Measurements from ENCODE around the gene CETN1.

CETN1 gene

DNA sequence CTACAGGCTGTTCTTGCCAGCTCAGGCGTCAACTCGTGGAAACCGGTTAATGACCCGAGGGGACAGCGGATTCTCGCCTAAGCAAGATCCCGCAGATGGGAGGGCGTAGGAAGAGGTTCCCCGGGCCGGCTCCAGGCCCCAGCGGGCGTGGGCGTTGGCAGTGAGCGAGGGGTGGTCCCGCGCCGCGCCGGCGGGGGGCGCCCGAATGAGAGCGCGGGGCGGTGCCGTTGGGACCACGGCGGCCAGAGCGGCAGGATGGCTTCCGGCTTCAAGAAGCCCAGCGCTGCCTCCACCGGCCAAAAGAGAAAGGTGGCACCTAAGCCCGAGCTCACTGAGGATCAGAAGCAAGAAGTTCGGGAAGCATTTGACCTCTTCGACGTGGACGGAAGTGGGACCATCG is at the start of gene CETN1:
CETN1 (plus strand) TSS at position 227 of the 400 bp plus-strand sequence; CDS start at position 256, 29 bp downstream.
- DNase-seq (ENCODE audit: low read depth in 2 of 3, low spot score in 2 of 3), result no peak

DNA sequence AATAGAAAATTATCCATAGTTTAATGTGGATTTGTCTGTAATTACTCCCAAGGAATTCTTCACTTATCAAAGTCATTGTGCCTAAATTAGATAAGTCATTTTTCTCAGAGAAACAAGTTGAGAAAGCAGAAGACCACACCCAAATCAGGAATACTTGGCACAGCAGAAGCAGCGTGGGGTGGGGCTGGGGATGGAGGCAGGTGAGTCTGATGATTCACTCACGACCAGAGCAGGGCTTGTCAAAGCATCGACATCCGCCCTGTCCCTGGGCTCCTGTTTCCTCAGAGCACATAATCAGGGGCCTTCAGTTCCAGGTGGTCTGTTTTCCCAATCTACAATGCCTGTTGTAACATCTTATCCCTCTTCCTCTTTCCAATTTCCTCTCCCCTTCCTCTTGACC is 48.2 kb upstream of the CETN1 start:
- DNase-seq (ENCODE audit: low read depth in 2 of 3, low spot score in 2 of 3), result no peak

DNA sequence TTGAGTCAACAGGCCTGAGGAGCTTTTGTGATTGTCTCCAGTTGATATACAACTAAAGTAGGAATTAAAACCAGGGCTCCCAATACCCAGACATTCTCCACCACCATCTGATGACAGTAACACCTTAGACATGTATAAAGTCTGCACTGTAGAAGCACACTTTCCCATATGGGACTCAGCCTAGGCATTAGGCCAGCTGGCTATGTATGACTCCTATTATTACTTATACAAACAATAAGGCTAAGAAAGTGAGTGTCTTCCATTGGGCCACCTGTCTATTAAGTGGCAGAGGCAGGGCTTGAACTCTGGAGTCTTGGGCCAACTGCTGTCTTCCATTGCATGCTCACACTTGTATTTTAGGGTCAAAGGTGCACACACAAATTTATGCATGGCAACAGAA is 47.5 kb upstream of the CETN1 start:
- no peak for DNase-seq (ENCODE audit: low read depth in 2 of 3, low spot score in 2 of 3)

DNA sequence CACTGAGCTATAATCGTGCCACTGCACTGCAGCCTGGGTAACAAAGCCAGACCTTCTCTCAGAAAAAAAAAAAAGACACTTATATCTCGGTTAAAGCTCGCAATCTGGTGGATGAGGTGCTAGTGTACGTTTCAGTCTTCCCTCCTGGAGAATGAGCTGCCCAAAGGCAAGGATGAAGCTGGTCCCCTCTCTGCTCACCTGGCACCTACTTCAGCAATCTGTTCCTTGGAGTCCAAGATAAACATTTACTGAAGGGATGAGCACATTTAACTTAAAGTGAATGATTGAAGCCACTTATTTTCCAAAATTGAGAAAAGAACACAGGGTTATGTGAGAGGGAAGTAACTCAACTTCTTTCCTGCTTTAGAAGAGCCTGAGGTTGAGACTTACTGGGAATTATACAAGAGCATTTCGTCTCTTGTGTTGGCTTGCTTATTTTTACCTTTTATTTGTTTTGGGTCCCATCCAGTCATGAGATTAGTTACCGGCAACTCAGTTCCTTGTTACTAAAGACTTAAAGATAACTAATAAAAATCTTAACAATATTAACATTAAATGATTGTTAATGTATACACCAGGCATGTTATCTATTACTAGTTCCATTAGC is 46.1 kb upstream of the CETN1 start:
- DNase-seq (ENCODE audit: low read depth in 2 of 3, low spot score in 2 of 3), result no peak

DNA sequence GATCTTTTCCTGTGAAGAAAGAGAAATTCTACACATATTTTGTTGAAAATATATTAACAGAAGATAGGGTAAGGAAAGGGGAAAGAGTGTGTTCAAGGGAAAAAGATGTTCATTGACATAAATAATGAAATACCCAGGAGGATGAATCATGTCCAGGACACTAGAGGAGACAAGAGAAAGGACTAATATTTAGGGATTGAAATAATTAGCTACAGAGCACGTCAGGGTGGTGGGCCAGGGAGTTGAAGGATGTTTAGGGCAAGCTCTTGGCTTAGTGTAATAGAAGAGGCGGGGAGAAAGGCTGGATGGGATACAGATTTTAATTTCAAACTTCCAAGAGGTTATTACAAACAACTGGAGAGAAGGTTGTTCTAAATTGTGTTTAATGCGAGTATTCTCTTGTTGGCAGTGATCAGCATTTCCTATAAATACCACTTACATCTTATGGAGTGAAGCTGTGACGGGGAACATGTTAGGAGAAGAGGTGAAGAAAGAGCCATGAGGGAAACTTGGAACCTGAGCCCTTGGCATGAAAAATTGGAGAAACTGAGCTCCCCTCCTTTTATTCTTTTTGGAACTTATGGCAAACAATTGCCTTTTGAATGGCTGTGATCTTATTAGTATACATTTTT is 36.6 kb upstream of the CETN1 start:
- no peak for DNase-seq (ENCODE audit: low read depth in 2 of 3, low spot score in 2 of 3)

DNA sequence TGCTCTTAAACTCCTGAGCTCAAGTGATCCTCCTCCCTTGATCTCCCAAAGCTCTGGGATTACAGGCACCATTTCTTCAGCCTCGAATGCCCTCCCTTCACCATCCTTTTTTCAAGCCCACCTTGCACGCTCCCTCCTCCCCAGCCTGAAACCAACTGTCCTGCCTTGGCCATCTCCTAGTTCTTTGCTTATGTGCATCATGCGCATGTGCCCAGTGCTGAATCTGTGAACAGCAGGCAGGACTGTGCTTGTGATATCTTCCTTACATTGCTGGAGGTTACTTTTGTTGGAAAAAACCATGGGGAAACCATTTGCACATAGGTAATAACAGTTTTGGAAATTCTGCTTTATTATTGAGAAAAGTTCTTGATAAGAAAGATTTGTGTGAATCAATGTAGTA is 30.2 kb upstream of the CETN1 start:
- DNase-seq (ENCODE audit: low read depth in 2 of 3, low spot score in 2 of 3), result no peak

DNA sequence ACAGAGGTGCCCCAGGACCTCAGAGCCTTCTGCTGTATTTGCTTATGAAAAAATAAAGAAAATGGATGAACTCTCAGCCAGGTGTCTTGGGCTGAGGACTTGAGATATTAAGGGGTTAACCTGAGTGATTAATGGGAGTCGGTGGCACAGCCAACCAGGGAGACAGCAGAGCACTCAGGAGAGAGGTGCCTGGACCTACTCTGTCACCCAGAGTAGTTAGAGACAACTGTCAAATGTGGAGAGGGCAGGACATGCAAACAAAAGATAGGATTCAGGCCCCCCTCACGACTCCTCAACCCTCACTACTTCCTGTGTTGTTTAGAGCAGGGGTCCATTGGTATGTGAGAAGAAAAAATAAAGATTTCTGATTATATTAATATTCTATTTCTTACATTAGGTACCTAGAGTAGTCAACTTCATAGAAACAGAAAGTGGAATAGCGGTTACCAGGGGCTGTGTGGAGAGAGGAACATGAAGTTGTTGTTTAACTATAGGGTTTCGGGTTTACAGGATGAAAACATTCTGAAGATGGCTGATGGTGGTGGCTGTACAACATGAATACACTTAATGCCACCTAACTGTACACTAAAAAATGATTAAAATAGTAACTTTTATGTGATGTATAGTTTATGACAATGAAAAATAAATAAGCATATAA is 28.6 kb upstream of the CETN1 start:
- DNase-seq (ENCODE audit: low read depth in 2 of 3, low spot score in 2 of 3), result no peak

DNA sequence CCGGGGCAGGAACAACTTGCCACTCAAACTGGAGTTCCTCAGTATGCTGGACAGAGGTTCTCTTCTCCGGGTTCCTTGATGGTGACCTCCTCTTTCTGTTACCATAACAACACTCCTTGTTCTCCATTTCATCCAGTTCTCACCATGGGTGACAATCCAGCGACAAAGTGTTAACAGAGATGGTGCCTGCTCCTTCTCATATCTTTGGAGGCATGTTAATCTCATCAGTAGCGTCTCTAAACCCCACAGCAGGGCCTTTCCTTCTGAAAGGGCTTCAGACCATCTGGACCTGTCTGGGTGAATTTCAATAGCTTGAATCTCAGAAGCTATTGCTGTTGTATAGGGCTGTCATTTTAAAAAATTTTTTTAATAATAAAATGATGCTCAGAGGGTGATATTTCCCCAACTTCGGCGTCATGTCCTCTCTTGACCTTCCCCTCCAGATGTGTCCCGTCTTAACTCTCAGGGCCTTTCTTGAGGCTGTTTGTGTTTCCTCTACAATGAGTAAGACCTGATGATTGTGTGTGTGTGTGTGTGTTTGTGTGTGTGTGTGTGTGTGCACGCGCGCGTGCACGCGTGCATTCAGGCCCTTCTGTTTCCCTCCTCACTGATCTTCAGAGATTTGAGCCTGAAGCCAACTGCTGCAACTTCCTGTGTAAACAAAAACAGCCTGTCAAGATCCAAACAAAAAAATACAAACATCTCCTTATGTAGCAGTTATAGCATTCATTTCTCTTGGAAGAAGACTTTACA is 24.3 kb upstream of the CETN1 start:
- no peak for DNase-seq (ENCODE audit: low read depth in 2 of 3, low spot score in 2 of 3)

DNA sequence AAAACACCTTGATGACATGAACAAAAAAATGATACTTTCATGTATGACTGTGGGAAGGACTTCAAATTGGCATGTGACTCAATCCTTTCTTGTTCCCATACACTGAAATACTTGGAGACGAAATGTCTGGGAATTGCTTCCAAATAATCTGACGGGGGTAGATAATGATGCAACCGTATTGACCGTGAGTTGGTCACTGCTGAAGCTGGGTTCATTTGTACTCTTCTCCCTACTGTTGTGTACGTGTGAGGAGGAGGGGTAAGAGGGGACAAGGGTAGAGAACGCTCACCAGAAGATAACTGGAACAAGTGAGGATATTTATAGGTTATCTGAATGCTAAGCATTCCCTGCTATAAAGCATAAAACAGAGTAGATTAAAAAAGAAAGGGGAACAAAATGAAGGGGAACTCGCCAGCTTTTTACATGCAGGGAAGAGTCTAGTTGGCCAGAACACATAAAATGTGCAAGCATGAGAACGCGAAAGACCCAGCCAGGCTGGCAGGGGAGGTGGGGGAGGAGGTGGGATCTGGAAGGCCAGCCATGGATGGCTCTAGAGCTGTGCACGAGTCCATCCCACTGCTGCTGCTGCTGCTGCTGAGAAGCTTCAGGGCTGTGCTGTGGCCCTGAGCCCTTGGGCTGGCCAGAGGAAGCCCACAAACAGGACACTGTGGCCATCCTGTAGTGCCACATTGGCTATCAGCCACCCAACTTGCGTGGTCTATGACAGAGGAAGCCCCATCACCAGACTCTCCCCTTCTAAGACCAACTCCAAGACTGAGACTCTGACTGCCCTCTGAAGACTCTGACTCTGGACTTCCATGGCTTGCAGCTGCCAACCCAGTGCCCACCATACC is 15.2 kb upstream of the CETN1 start:
- DNase-seq (ENCODE audit: low read depth in 2 of 3, low spot score in 2 of 3), result no peak

DNA sequence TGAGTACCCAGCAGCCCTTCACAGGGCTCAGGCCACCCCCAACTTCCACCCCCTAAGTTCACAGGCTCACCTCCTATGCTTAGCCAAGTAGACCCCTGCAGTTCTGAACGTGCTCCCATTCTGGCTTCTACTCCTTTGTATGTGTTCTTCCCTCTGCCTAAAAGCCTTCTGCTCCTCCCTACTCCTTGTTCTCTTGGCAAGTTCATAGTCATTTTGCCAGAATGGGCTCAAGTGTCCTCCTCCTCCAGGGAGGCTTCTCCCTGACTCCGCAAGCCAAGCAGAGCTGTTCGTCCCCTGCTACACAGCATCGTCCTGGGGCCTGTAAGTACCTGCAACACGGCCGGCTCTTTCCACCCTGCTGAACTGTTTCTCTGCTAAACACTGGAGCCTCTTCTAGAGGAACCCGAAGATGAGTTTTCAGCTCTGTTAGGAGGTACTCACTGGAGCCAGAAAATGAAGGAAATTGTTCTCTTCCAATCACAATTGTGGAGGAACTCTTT is 14.6 kb upstream of the CETN1 start:
- no peak for DNase-seq (ENCODE audit: low read depth in 2 of 3, low spot score in 2 of 3)

DNA sequence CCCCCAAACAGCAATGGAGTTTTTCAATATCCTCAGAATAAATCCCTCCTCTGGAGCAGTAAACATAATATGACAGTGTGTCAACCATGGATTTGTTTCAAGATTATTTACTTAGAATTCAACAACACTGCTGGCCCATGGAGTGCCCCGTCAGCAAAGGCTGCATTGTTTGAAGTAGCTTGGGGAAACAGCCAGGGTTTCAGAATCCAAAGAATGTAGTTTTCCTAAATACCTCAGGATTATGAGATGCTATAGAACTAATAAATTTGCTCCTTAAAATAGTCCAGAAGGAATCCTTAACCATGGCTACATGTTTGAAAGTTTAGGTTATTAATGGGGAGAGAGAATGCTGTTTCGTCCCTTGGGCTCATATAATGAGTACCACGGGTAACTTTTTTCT is 13.1 kb upstream of the CETN1 start:
- DNase-seq (ENCODE audit: low read depth in 2 of 3, low spot score in 2 of 3), result no peak

DNA sequence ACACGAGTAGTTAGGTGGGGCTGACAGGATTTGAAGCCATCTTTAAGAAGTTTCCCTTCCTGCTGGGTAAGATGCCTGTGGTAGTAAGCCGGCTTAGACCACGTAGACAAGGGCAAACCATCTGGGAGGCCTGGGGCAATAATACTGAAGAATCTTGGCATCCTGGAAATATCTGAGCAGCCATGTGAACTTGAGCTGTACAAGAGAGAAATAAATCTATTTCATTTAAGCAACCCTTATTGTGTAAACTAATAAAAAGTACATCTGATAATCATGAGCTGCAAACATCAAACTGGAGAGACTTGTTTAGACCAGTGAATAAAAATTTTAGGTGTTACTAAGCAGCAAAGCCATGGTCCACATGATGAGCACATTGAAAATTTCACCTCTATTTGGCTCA is 11.4 kb upstream of the CETN1 start:
- no peak for DNase-seq (ENCODE audit: low read depth in 2 of 3, low spot score in 2 of 3)

DNA sequence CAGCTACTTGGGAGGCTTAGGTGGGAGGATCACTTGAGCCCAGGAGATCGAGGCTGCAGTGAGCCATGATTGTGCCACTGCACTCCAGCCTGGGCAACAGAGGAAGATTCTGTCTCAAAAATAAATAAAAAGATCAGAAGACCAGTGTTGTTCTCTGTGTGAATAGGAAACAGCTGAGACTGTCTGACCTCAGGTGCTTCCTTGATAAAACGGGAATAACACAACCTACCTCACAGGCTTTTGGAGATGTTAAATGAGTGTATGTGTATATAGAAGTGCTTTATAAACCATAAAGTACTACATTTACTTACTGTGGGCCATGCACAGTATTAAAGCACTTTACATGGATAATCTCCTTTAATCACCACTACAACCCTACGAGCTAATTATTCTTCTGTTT is 9.9 kb upstream of the CETN1 start:
- DNase-seq (ENCODE audit: low read depth in 2 of 3, low spot score in 2 of 3), result no peak

DNA sequence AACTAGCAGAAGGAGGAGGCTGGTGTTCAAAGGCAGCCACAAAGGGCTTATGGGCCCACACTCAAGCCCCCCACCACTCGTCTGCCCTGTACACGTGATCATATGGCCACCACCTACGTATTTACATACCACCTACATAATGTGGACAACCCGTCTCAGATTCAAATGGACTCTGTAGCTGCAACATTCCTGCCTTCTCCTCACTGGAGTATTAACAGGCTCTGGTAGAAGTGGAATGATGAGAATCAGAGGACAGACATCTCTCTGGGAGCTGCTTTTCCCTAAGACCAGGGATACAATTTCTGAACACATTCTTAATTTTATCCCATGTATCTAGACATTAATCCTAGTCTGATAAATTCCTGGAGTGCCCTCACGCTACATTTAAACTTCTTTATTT is 9.5 kb upstream of the CETN1 start:
- no peak for DNase-seq (ENCODE audit: low read depth in 2 of 3, low spot score in 2 of 3)

DNA sequence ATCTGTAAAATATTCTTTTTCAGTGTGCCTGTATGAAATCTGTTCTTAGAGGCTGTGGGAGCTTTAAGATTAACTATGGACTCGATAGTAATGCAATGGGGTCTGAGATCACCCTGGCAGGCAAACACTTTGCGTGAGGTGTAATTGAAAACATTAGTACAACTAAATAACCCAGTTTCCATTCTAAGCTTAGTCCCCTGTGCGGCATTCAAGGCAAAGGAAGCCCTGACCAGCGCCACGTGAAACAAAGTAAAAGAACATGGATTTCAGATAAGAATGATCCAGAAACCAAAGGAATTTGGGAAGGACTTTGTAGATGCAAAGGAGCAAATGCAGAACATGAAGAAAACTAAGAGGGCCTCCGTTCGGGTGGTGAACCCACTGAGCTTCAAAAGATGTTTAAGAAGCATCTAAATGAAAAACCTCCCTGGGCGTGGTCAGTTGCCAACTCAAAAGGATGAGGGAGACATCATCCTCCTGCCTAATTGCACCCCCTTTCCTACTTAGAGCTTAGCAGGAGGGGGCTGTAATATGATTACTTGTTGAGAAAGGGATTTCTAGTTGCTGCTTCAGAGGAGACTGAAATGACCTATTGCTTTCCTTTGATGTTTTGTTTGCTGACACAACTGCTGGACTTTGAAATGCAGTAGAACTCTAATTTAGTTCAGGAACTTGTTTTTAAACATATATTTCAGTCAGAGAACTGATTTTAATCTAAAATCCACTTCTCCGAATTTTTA is 7.9 kb upstream of the CETN1 start:
- no peak for DNase-seq (ENCODE audit: low read depth in 2 of 3, low spot score in 2 of 3)

DNA sequence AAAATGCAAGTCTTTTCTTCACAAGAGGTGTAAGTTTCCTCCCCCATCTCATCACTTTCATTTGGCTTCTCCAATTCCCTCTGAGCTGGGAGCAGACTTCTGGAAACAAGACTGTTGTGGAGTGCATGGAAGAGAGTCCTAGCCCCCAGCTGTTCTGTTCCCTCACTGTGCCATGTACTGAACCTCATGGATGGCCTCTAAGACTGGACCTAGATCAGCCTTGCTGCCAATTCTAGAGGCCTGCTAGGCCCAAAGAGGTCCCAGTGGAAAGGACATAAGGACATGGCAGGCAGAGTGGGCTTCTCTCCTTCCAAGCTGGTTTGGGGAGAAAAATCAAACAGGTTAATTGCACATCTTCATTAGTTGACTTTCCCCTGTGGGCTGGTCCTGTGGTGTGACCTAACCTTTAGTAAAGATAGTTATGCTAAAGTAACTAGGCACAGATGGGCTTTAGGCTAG is 7.3 kb upstream of the CETN1 start:
- DNase-seq (ENCODE audit: low read depth in 2 of 3, low spot score in 2 of 3), result no peak

DNA sequence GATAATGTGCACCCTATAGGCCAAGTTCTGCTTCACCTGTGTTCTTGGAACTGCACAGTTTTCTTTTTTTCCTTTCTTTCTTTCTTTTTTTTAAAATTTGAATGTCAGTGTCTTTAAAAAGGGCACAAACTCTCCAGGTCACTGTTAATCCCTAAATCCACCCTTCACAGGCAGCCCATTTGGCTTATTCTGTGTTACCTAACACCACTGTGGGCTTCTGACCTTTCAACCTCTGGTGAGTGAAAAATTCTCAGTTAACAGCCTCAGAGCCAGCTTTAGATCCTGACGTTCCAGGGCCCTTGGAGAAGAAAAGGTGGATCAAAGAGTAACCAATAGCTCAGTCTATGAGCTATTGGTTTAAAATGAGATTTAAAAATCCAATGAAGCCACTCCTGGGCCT is 6.8 kb upstream of the CETN1 start:
- no peak for DNase-seq (ENCODE audit: low read depth in 2 of 3, low spot score in 2 of 3)

DNA sequence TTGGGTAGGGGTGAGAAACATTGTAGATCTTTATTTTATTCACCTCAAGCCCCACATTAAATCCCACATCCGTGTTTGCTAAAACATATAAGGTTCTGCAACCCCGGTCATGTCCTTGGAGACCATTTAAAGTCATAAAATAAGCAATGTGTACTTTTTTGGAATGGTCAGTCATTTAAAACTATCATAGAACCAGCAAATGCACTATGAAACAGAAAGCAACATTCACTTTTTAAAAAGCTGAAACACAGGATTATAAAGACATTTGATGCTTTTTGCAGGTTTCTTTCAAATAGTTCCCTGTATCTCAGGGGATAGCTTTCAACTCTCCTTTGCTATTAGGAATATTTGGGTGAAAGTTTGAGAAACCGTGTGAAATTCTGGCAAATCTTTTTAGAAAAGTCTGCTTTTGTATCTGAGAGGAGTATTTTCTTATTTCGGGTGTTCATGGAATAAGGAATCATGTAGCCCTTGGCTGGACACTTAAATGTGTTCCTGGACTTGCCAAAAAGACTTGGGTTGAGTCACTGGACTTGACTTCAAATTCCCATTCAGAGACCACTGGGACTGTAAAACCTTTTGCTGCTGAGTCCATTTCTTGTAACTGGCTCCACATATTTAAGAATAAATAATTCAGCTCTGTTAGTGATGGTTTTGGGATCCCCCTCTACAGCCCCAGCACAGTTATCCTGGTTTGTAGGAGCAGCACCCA is 5.9 kb upstream of the CETN1 start:
- DNase-seq (ENCODE audit: low read depth in 2 of 3, low spot score in 2 of 3), result no peak

DNA sequence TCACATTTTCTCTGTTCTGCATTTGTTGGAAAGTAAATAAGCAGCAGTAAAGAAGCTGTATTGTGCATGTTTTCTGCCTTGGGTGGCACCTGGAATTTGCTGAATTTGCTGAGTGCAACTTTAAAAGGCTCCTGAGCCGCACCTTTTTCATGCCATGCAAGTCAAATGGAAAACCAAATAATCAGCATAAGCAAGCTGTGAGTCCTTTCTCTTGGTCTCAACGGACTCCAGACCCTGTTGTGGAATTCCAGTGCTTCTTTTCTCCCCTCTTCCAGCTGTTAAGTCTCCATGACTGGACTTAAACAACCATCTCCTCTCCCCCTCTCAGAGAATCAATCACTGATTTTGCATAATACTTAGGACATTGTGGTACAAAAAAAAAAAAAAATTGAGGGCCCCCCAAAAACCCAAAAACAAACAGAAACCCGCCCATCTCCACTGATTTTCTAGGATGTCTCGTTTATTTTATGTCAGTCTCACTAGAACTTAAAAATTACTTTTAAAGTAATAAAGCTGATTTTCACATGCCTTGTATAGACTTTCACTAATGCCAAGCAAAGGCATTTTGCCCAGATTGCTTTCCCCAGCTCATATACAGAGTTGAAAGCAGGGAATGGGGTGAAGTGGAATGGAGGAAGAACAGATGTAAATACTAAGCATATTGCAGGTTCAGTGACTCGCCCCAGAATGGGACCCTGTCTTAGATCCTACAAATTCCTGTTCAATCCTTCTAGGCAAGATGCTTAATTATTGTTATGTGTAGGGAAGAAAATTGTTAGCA is 5.1 kb upstream of the CETN1 start:
- no peak for DNase-seq (ENCODE audit: low read depth in 2 of 3, low spot score in 2 of 3)

Data from activated CD8-positive, alpha-beta memory T cell treated with anti-CD3 and anti-CD28 coated beads for 48 hours (primary cell).